H1 (cell line): Measurements from ENCODE around the gene RPRD1A. TPM values are rescaled to one million over a fixed set of nuclear protein-coding genes. Genes with fewer than 3 reads are reported as not detected.

Experiments
- CTCF ChIA-PET: fragments of 300-600 bp; sonication (Branson Sonifier 250); formaldehyde crosslinking; loops from one replicate; lab custom pipeline; 2021; ENCODE audit not compliant: partially characterized antibody; lab: Charles Lee
- POLR2A ChIA-PET: fragments of 300-600 bp; sonication (Branson Sonifier 250); formaldehyde crosslinking; loops from one replicate; lab custom pipeline; 2021; ENCODE audit warnings: inconsistent platforms; ENCODE audit not compliant: partially characterized antibody; lab: Charles Lee
- DNase-seq, 2 experiments: peaks; one replicate each; pipeline versions ENCODE4 v3.0.0 to v3.0.0-alpha.2; 2010 to 2022; ENCODE audit warnings: low spot score in 2 of 2, low read depth in 1 of 2, mixed read lengths in 1 of 2
- FAIRE-seq: peaks from 2 replicates; lab custom pipeline; 2011; peaks lifted over from hg19 to GRCh38; lab: Jason Lieb, UNC
- H2AFZ ChIP-seq: 2 replicates; pipeline ENCODE4 v1.8.1; 2012; ENCODE audit warnings: low read length, inconsistent platforms
- H2AK5ac ChIP-seq: 2 replicates; pipeline ENCODE4 v1.6.1; 2013; ENCODE audit warnings: low read depth, low read length
- H2BK120ac ChIP-seq: replicated peaks from 2 replicates; pipeline ENCODE3; 2013; ENCODE audit warnings: low read depth, low read length, inconsistent platforms
- H2BK12ac ChIP-seq: 2 replicates; pipeline ENCODE4 v1.6.1; 2013; ENCODE audit warnings: low read depth, low read length
- H2BK15ac ChIP-seq: 2 replicates; pipeline ENCODE4 v1.6.1; 2013; ENCODE audit warnings: low read length
- H2BK20ac ChIP-seq: 2 replicates; pipeline ENCODE4 v1.6.1; 2013; ENCODE audit warnings: low read length
- H2BK5ac ChIP-seq: 2 replicates; pipeline ENCODE4 v1.6.1; 2013; ENCODE audit warnings: low read depth, low read length
- H3K14ac ChIP-seq: 2 replicates; pipeline ENCODE4 v1.6.1; 2013; ENCODE audit warnings: inconsistent platforms; ENCODE audit not compliant: insufficient read length
- H3K18ac ChIP-seq: 2 replicates; pipeline ENCODE4 v1.6.1; 2013; ENCODE audit warnings: low read length; ENCODE audit errors: extremely low read depth
- H3K23ac ChIP-seq: 2 replicates; pipeline ENCODE4 v1.6.1; 2013; ENCODE audit warnings: inconsistent platforms; ENCODE audit not compliant: insufficient read length
- H3K23me2 ChIP-seq: 2 replicates; pipeline ENCODE4 v1.6.1; 2013; ENCODE audit warnings: low read depth, low read length
- H3K27ac ChIP-seq: 2 replicates; pipeline ENCODE4 v1.6.1; 2011; ENCODE audit warnings: low read depth, low read length, inconsistent platforms
- H3K27me3 ChIP-seq, 4 experiments: replicated peaks in 1 of 4; 1 replicate in 1 of 4; 2 replicates in 3 of 4; pipeline versions ENCODE4 v1.6.1 to v1.8.1; 2011 to 2013; ENCODE audit warnings: low read length in 3 of 4, mild to moderate bottlenecking in 3 of 4, inconsistent platforms in 2 of 4, mixed read lengths in 2 of 4, moderate library complexity in 1 of 4; ENCODE audit not compliant: control insufficient read depth in 3 of 4, insufficient read depth in 3 of 4; ENCODE audit errors: extremely low read depth in 1 of 4
- H3K36me3 ChIP-seq, 4 experiments: 2 replicates each; pipeline versions ENCODE4 v1.6.1 to v1.8.1; 2011 to 2013; ENCODE audit warnings: mild to moderate bottlenecking in 4 of 4, low read length in 3 of 4, moderate library complexity in 2 of 4, control low read depth in 1 of 4, inconsistent platforms in 1 of 4; ENCODE audit not compliant: insufficient read depth in 4 of 4, control insufficient read depth in 2 of 4
- H3K4ac ChIP-seq: replicated peaks from 2 replicates; pipeline ENCODE3; 2013; ENCODE audit warnings: low read length, low read depth, mixed read lengths, inconsistent platforms; ENCODE audit not compliant: insufficient read length
- H3K4me1 ChIP-seq, 4 experiments: replicated peaks in 1 of 4; 1 replicate in 1 of 4; 2 replicates in 3 of 4; pipeline versions ENCODE4 v1.6.1 to v1.8.1; 2011 to 2013; ENCODE audit warnings: low read length in 3 of 4, inconsistent platforms in 2 of 4, mixed read lengths in 1 of 4; ENCODE audit not compliant: insufficient read depth in 4 of 4, control insufficient read depth in 3 of 4
- H3K4me2 ChIP-seq, 2 experiments: 2 replicates each; pipeline versions ENCODE4 v1.6.1 to v1.8.1; 2011 to 2013; ENCODE audit warnings: low read depth in 2 of 2, low read length in 2 of 2, control low read depth in 1 of 2, inconsistent platforms in 1 of 2, mild to moderate bottlenecking in 1 of 2; ENCODE audit not compliant: insufficient read depth in 1 of 2
- H3K4me3 ChIP-seq, 4 experiments: fragments of 200-600, 300-600 bp in 1 of 4; sonication (generic), shearing (Covaris generic), sonication (Bioruptor Twin) in 1 of 4; 2 replicates each; pipeline versions ENCODE4 v1.5.1 to v1.8.1; 2011 to 2016; ENCODE audit warnings: low read length in 4 of 4, low read depth in 3 of 4, control low read depth in 2 of 4, inconsistent platforms in 2 of 4, mild to moderate bottlenecking in 2 of 4, mixed read lengths in 1 of 4, moderate library complexity in 1 of 4; ENCODE audit not compliant: insufficient read depth in 2 of 4; ENCODE audit errors: extremely low read depth in 1 of 4
- H3K56ac ChIP-seq: replicated peaks from 2 replicates; pipeline ENCODE3; 2013; ENCODE audit warnings: low read depth, mild to moderate bottlenecking, mixed read lengths, low read length, inconsistent platforms; ENCODE audit not compliant: insufficient read length
- H3K79me1 ChIP-seq: 2 replicates; pipeline ENCODE4 v1.6.1; 2013; ENCODE audit warnings: low read depth, low read length, control low read depth
- H3K79me2 ChIP-seq, 2 experiments: 2 replicates each; pipeline versions ENCODE4 v1.6.1 to v1.8.1; 2012 to 2013; ENCODE audit warnings: low read length in 2 of 2, mild to moderate bottlenecking in 2 of 2, inconsistent platforms in 1 of 2; ENCODE audit not compliant: insufficient read depth in 2 of 2, control insufficient read depth in 1 of 2
- H3K9ac ChIP-seq, 4 experiments: replicated peaks in 1 of 4; 1 replicate in 1 of 4; 2 replicates in 3 of 4; pipeline versions ENCODE4 v1.6.1 to v1.8.1; 2011 to 2013; ENCODE audit warnings: low read depth in 3 of 4, low read length in 3 of 4, control low read depth in 2 of 4, mild to moderate bottlenecking in 2 of 4, moderate library complexity in 2 of 4, inconsistent platforms in 1 of 4; ENCODE audit errors: extremely low read depth in 1 of 4
- H3K9me3 ChIP-seq, 2 experiments: 2 replicates each; pipeline versions ENCODE4 v1.6.1 to v1.8.1; 2012 to 2013; ENCODE audit warnings: mild to moderate bottlenecking in 2 of 2, moderate library complexity in 2 of 2, control low read depth in 1 of 2, inconsistent platforms in 1 of 2, low read depth in 1 of 2, low read length in 1 of 2, mixed read lengths in 1 of 2; ENCODE audit not compliant: insufficient read depth in 2 of 2
- H4K20me1 ChIP-seq, 2 experiments: replicated peaks in 1 of 2; 2 replicates each; pipeline versions ENCODE3 to v1.8.1; 2011 to 2013; ENCODE audit warnings: inconsistent platforms in 2 of 2, low read length in 2 of 2, mild to moderate bottlenecking in 1 of 2; ENCODE audit not compliant: insufficient read depth in 2 of 2, control insufficient read depth in 1 of 2
- H4K5ac ChIP-seq: 2 replicates; pipeline ENCODE4 v1.6.1; 2013; ENCODE audit warnings: low read length, low read depth, mixed read lengths, inconsistent platforms; ENCODE audit not compliant: insufficient read length
- H4K8ac ChIP-seq: 2 replicates; pipeline ENCODE4 v1.8.0; 2013; ENCODE audit warnings: mild to moderate bottlenecking, moderate library complexity, low read length, inconsistent platforms; ENCODE audit not compliant: insufficient read depth; ENCODE audit errors: extremely low read depth
- H4K91ac ChIP-seq: replicated peaks from 2 replicates; pipeline ENCODE3; 2013; ENCODE audit warnings: low read length, mixed read lengths, inconsistent platforms; ENCODE audit not compliant: insufficient read length
- SIX5 ChIP-seq: IDR thresholded peaks from 2 replicates; pipeline ENCODE4 v1.6.1; 2011; ENCODE audit warnings: mild to moderate bottlenecking, low read depth, low read length
- SP4 ChIP-seq: IDR thresholded peaks from 2 replicates; pipeline ENCODE4 v1.6.1; 2012; ENCODE audit warnings: low read length, inconsistent platforms
- WGBS, 2 experiments: shearing (Covaris generic) in 1 of 2; methylation state at CpG; one replicate each; pipeline versions ENCODE4 v1.1.6 to v1.1.7; 2013 to 2015; ENCODE audit warnings: low lambda C conversion rate in 2 of 2, mixed read lengths in 2 of 2, inconsistent platforms in 1 of 2, low coverage in 1 of 2, missing lambda C conversion rate in 1 of 2; ENCODE audit not compliant: insufficient replicate concordance in 2 of 2, insufficient coverage in 1 of 2, insufficient read length in 1 of 2; ENCODE audit errors: extremely low coverage in 1 of 2, missing lambda C conversion rate in 1 of 2; 5-methylcytosine and 5-hydroxymethylcytosine counted together
- polyA plus RNA-seq, 7 experiments: library from polyadenylated mRNA; depleted of rRNA in 3 of 7; stranded (reverse) in 5 of 7; unstranded in 2 of 7; fragments of >200 nt in 5 of 7; fragments of 200-250 nt in 2 of 7; gene quantifications; 1 replicate in 5 of 7; 2 replicates in 1 of 7; 4 replicates in 1 of 7; pipeline versions ENCODE4 v1.2.1 to v1.2.3, GENCODE V29; 2011 to 2013; ENCODE audit warnings: missing spikeins in 2 of 7, mixed read lengths in 2 of 7
- total RNA-seq: library from RNA; stranded (reverse); fragmentation: NEBNext Ultra II Directional; extraction: Animal tissue kit (Norgen Biotek cat#: 25700); gene quantifications from 2 replicates; pipeline ENCODE4 v1.2.1, GENCODE V29; 2021

Gene RPRD1A
- total and polyA plus RNA-seq, 2 of the 8 experiments (the other 6 are each of a cell fraction or from before 2014, with no cell fraction given) = 40.5 to 106 TPM

GRCh38 chr18:36089001-36089400 lies 21.6 kb upstream of the RPRD1A start:
- Histone ChIP-seq H3K56ac (no peak overlapping the region), H3K23me2 (no peaks in the 10 kb centered on the region), H3K36me3 (no peaks in the 10 kb centered on the region), H2BK5ac (no peak overlapping the region), H2AK5ac (no peak overlapping the region)
- TF ChIP-seq SIX5 = no peak
- TF ChIP-seq SP4 = no peak
- TF ChIP-seq, all 59 proteins: peak for 0
- Histone ChIP-seq H2BK20ac (no peak overlapping the region), H4K91ac (no peak overlapping the region), H4K8ac (no peak overlapping the region), H3K79me1 (no peaks in the 10 kb centered on the region), H3K14ac (no peak overlapping the region), H2AFZ (no peak overlapping the region), H2BK15ac (no peak overlapping the region), H3K18ac (no peak overlapping the region), H4K5ac (no peak overlapping the region), H3K27me3 (no peaks in the 10 kb centered on the region; a peak in 1 of 7 replicates), H3K4me2 (no peak overlapping the region), H3K4ac (no peak overlapping the region), H4K20me1 (no peaks in the 10 kb centered on the region), H3K9ac (no peak overlapping the region), H2BK120ac (no peak overlapping the region), H3K23ac (no peak overlapping the region), H3K9me3 (no peaks in the 10 kb centered on the region), H3K4me3 (no peak overlapping the region), H3K27ac (no peak overlapping the region), H2BK12ac (no peak overlapping the region), H3K4me1 (no peaks in the 10 kb centered on the region; a peak in 1 of 7 replicates), H3K79me2 (no peaks in the 10 kb centered on the region)
- CTCF ChIA-PET = interaction anchor here (1.1 to 1.6 kb wide), 2 partner anchors 90 to 195 kb away, joined by 3 read pairs; no protein-coding TSS in a partner anchor
- FAIRE-seq (no peak), DNase-seq (no peak)
- 97% methylated on average over 5 of the region's 6 CpGs; no CpG with 5 or more reads in 1 of the 2 experiments for WGBS, 2 experiments
- POLR2A ChIA-PET = interaction anchor here (0.7 kb wide), 1 partner anchor 25 kb away, joined by 3 read pairs; no protein-coding TSS in a partner anchor
